MG63 (cell line): ENCODE measurements around the gene FOS. TPM values are rescaled to one million over a fixed set of nuclear protein-coding genes. Genes with fewer than 3 reads are reported as not detected.
A peak's percentile ranks its signal among the peaks of the same experiment; 100 is the strongest.
"Not testable (repeated sequence)": the region's sequence is repeated elsewhere in the genome, so short reads cannot be mapped to it uniquely, and the experiment has no call there.

Experiments used
- DNase-seq: peaks from one replicate; pipeline ENCODE4 v3.0.0-alpha.2; 2020
- H3K27me3 ChIP-seq: fragments of 250-450 bp; sonication (Bioruptor Pico); 2 replicates; pipeline ENCODE4 v1.5.1; 2020; ENCODE audit warnings: mild to moderate bottlenecking, moderate library complexity
- H3K36me3 ChIP-seq: fragments of 250-450 bp; sonication (Bioruptor Pico); 2 replicates; pipeline ENCODE4 v1.5.1; 2020; ENCODE audit warnings: mild to moderate bottlenecking, moderate library complexity
- H3K4me3 ChIP-seq: fragments of 250-450 bp; sonication (Bioruptor Pico); 2 replicates; pipeline ENCODE4 v1.5.1; 2020; ENCODE audit warnings: mild to moderate bottlenecking, moderate library complexity
- H3K9me3 ChIP-seq: fragments of 250-450 bp; sonication (Bioruptor Pico); 2 replicates; pipeline ENCODE4 v1.5.1; 2020; ENCODE audit warnings: mild to moderate bottlenecking, moderate library complexity
- total RNA-seq: library from RNA; depleted of rRNA; stranded (reverse); fragments of >200 nt; shearing (Covaris generic); gene quantifications from 2 replicates; pipeline ENCODE4 v1.2.3, GENCODE V29; 2014; ENCODE audit warnings: low replicate concordance

FOS gene
- total RNA-seq, 1 experiment from 2014 or later, result 6.6 TPM

GRCh38 chr14:75298187-75298965 lies 19.7 kb downstream of the FOS start:
- H3K27me3 ChIP-seq, result no peaks in the 10 kb centered on the region
- no peaks in the 10 kb centered on the region for H3K9me3 ChIP-seq
- no peaks in the 10 kb centered on the region for H3K36me3 ChIP-seq
- no peak for DNase-seq
- no peak overlapping the region for H3K4me3 ChIP-seq

DNA sequence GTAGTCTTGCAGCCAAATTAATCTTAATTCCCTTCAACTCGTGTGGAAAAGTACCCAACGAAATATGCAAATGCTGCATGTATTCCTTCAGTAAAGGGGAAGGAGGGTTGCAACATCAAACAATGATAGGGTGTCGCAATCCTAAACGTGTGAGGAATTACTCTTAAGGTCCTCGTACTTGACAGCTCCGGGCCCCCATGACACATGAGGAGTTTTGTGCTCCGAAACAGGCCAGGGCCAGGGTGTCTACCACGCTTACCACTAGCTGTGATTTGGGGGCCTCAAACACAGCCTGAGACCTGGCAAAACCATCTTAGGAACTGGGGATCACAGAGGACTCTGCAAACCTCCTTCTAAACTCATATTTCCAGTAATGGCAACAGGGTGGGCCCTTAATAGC lies 20.4 kb downstream of the FOS start:
- no peak overlapping the region for H3K4me3 ChIP-seq
- no peak for DNase-seq
- H3K36me3 ChIP-seq, result no peaks in the 10 kb centered on the region
- no peaks in the 10 kb centered on the region for H3K9me3 ChIP-seq
- H3K27me3 ChIP-seq, result no peaks in the 10 kb centered on the region

DNA sequence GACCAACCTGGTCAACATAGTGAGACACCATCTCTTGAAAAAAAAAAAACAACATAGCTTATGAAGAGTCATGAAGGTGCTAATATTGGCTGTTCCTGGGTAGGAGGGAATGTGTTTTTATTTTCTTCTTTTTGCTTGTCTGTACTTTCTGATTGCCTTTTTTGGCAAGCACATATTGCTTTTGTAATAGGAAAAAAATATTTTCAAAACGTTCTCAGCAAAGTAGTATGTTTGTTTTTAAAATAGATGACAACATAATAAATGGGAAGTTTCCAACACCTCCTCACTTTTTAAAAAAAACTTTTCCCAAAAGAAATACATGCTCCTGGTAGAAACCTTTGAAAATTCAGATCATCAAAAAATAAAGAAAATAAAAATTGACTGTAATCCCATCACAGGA lies 20.9 kb downstream of the FOS start:
- no peak overlapping the region for H3K4me3 ChIP-seq
- H3K36me3 ChIP-seq, result no peaks in the 10 kb centered on the region
- no peaks in the 10 kb centered on the region for H3K27me3 ChIP-seq
- H3K9me3 ChIP-seq, result no peaks in the 10 kb centered on the region
- no peak for DNase-seq

DNA sequence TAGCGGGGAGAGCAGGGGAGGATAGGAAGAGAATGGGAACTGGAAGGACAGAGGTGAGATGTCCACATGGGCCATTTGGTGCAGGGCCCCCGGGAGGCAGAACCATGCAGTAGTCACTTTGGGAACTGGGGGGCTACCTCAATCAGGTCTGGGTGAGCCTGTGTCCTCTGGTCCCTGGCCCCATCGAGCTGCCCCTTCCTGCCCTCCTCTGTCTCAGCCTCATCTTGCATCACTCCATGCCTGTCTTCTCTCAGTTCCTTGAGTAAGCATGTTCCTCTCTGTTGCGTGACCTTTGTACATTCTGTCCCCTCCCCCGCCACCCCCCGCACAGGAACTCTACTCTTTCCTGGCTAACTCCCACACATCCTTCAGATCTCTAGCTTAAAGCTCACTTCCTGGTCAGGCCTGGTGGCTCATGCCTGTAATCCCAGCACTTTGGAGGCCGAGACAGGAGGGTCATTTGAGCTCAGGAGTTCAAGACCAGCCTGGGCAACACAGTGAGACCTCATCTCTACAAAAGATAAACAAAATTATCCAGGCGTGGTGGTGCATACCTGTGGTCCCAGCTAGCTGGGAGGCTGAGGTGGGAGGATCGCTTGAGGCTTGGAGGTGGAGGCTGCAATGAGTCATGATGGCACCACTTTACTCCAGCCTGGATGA lies 23.2 kb downstream of the FOS start:
- Histone ChIP-seq H3K36me3 (no peaks in the 10 kb centered on the region), H3K4me3 (no peak overlapping the region)
- no peak for DNase-seq

DNA sequence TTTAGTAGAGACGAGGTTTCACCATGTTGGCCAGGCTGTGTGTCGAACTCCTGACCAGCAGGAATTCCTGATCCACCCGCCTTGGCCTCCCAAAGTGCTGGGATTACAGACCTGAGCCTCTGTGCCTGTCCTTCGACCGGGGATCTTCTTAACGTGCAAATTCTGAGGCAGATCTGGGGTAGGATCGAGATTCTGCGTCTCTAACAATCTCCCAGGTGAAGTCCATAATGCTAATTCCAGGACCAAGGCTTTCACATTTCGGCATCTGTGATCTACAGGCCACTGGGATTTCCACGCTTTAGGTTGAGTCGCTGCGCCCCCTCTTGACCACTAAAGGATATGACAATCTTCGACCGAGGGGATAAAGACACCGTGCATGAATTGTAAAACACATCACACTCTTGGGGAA lies 24.8 kb downstream of the FOS start:
- no peaks in the 10 kb centered on the region for H3K9me3 ChIP-seq
- no peaks in the 10 kb centered on the region for H3K27me3 ChIP-seq
- peak; percentile 20 for DNase-seq
- no peak overlapping the region for H3K4me3 ChIP-seq
- H3K36me3 ChIP-seq, result no peaks in the 10 kb centered on the region

More for the DNA sequence above, 23.2 kb downstream of the FOS start:
- H3K9me3 ChIP-seq, result no peaks in the 10 kb centered on the region
- H3K27me3 ChIP-seq, result no peaks in the 10 kb centered on the region

DNA sequence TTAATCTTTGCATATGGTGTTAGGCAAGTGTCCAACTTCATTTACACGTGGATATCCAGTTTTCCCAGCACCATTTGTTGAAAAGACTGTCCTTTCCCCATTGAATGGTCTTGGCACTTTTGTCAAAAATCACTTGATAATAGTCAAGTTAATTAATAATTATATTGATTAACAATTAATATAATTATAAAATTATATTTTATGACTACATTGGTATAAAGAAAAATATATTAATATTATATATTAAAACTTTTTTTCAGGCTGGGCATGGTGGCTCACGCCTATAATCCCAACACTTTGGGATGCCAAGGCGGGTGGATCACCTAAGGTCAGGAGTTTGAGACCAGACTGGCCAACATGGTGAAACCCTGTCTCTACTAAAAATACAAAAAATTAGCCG lies 27.8 kb downstream of the FOS start:
- not testable (repeated sequence) for H3K9me3 ChIP-seq, H3K36me3 ChIP-seq, DNase-seq, H3K4me3 ChIP-seq, H3K27me3 ChIP-seq

DNA sequence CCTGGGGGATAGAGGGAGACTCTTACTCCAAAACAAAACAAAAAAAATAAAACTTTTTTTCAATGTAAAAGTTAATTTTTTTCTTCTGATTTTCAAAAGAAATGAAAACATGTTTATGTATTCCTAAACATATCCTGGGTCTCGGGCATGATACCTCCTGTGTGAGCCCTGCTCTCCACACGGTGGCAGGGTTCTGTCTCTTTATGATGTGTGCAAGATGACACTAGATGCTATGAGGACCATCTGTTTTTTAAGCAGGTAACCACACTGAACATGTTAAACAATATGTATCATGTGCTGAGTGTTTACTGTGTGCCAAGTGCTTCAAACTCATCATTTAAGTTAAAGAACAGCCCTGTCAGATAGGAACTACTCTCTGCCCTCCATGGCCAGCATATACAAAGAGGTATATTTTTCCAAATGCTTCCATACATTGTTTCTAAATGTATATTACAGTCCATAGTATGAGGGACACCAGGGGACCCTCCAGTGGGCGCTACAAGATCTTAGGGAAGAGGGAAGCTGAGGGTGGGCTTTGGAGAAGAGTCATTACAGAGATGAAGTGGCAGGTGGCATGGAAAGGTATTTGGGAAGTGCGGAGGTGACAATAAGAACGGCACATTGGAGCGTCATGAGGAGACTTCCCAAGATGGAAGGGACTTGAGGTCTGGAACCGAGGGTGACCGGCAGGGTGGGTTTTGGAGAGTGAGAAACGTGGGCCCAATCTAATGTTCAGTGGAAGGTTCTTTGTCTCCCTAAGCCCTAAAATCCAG lies 28.5 kb downstream of the FOS start:
- no peak overlapping the region for H3K4me3 ChIP-seq
- no peaks in the 10 kb centered on the region for H3K36me3 ChIP-seq
- no peak for DNase-seq
- H3K27me3 ChIP-seq, result no peaks in the 10 kb centered on the region
- H3K9me3 ChIP-seq, result no peaks in the 10 kb centered on the region

- no peaks in the 10 kb centered on the region for H3K36me3 ChIP-seq
- H3K27me3 ChIP-seq, result no peaks in the 10 kb centered on the region
- H3K9me3 ChIP-seq, result no peaks in the 10 kb centered on the region
- H3K4me3 ChIP-seq, result no peak overlapping the region
- peak; percentile 54 for DNase-seq
Observed at GRCh38 chr14:75307700-75308379, 29.2 kb downstream of the FOS start.

- H3K4me3 ChIP-seq, DNase-seq, H3K9me3 ChIP-seq, H3K36me3 ChIP-seq, H3K27me3 ChIP-seq: not testable (repeated sequence)
Observed at GRCh38 chr14:75308991-75309390, 30.4 kb downstream of the FOS start.

GRCh38 chr14:75309561-75309960 lies 30.9 kb downstream of the FOS start:
- not testable (repeated sequence) for H3K36me3 ChIP-seq, H3K27me3 ChIP-seq, H3K9me3 ChIP-seq, DNase-seq, H3K4me3 ChIP-seq

DNA sequence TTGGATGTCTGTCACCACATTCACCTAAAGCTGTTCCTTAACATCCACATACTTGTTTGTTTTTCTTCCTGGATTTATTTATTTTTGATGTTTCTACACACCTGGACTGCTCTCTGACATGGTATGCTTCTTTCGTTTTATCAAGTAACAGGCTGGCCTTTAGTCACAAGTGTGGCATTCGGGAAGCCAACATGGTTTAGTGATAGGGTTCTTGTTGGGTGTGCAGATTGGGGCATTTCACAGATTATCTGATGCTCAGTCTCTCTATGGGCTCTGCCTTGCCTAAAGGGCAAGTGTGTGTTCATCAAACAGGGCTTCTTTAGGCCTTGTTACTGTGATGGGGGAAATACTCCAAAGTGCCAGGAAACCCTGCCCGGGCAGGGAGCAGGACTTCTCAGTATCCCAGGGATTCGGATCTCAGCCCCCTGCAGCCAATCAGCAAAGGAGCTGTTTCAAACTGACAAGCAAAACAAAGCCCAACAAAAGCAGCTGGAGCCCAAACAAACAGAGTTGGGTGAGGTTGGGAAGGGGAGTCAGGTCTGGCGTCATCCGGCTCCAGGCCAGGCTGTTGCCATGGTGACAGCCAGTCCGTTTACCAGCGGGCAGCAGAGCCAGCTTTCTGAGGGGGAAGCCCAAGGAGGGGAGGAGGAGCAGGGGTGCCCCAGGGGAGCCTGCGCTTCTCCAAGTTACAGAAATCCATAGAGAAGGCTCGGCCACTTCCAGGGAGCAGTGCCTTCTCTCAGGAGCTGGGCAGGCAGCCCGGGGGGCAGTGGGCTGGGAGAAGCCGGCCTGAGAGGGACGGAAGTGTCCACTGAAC lies 31.9 kb downstream of the FOS start:
- Histone ChIP-seq H3K36me3 (no peaks in the 10 kb centered on the region), H3K4me3 (no peak overlapping the region), H3K9me3 (no peaks in the 10 kb centered on the region), H3K27me3 (no peaks in the 10 kb centered on the region)
- peak; percentile 55 for DNase-seq

DNA sequence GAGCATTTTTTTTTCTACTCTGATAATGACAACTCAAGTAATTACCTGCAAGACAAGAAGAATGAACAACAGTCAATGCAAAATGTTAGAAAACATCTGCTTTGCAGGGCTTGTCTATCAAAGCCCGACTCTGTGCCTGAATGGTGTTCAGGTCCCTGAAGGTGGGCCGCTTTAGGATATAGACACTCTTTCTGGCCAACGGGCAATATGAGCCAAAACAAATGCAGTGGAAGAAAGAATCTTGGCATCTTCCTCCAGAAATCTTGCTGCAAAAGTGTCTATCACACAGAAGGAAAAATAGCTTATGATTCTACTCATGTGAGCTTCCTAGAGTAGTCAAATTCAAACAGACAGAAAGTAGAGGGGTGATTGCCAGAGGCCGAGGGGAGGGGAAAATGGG lies 32.7 kb downstream of the FOS start:
- Histone ChIP-seq H3K27me3 (no peaks in the 10 kb centered on the region), H3K9me3 (no peaks in the 10 kb centered on the region), H3K4me3 (no peak overlapping the region), H3K36me3 (no peaks in the 10 kb centered on the region)
- DNase-seq, result no peak

- Histone ChIP-seq H3K4me3 (no peak overlapping the region), H3K36me3 (no peaks in the 10 kb centered on the region)
- DNase-seq, result no peak
Observed at GRCh38 chr14:75312341-75312740, 33.7 kb downstream of the FOS start.

DNA sequence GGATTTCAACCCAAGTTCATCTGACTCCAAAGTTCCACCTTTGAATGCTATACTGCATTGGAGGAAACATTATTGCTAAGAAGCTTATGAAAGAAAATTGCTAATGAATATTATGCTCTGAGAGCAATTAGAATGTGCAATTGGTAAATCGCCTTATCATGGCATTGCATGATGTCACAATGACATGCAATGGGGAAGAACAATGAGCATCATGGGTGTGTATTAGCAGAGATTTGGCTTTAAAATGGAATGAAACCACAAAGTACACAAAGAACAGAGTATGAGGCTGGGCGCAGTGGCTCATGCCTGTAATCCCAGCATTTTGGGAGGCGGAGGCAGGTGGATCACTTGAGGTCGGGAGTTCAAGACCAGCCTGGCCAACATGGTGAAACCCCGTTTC lies 34.7 kb downstream of the FOS start:
- H3K4me3 ChIP-seq, result no peak overlapping the region
- H3K9me3 ChIP-seq, result no peaks in the 10 kb centered on the region
- H3K36me3 ChIP-seq, result no peaks in the 10 kb centered on the region
- no peak for DNase-seq
- H3K27me3 ChIP-seq, result no peaks in the 10 kb centered on the region

More at GRCh38 chr14:75312341-75312740, 33.7 kb downstream of the FOS start:
- Histone ChIP-seq H3K9me3 (no peaks in the 10 kb centered on the region), H3K27me3 (no peaks in the 10 kb centered on the region)

DNA sequence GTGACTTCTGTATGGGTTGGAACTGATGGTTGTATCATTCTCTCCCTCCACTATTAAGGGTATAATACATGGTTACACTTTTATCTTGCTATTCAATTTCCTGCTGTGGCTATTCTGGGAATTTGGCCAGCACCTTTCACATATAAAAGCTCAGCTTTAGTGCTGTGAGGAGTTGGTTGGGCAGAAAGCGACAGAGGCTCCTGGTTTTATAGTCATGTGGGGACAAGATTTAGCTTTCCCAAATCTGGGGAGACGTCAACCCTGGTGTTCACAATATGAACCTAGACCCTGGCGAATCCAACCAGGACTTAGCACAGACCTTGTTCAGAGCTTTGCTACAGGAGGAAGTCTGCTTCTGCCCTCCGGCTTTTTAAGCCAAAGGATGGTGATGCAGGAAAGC lies 36.5 kb downstream of the FOS start:
- no peak overlapping the region for H3K4me3 ChIP-seq
- no peaks in the 10 kb centered on the region for H3K36me3 ChIP-seq
- DNase-seq, result peak; percentile 28
- no peaks in the 10 kb centered on the region for H3K9me3 ChIP-seq
- H3K27me3 ChIP-seq, result no peaks in the 10 kb centered on the region

GRCh38 chr14:75317148-75317547 lies 38.5 kb downstream of the FOS start:
- H3K36me3 ChIP-seq, result no peaks in the 10 kb centered on the region
- H3K9me3 ChIP-seq, result no peaks in the 10 kb centered on the region
- no peaks in the 10 kb centered on the region for H3K27me3 ChIP-seq
- DNase-seq, result no peak
- no peak overlapping the region for H3K4me3 ChIP-seq
